HG03521 (cell line): ENCODE data around the gene ADNP2.

Experiments used
- ATAC-seq: cut with Tn5 transposase; IDR thresholded peaks from one replicate; pipeline ENCODE4 v1.9.1; 2021; ENCODE audit warnings: mild to moderate bottlenecking, moderate library complexity; ENCODE audit not compliant: unreplicated experiment

Gene ADNP2

GRCh38 chr18:80187956-80188642, 79.0 kb downstream of the ADNP2 start:
- ATAC-seq, result no peak

- no peak for ATAC-seq
Measured at GRCh38 chr18:80188643-80189530, 79.8 kb downstream of the ADNP2 start.

DNA sequence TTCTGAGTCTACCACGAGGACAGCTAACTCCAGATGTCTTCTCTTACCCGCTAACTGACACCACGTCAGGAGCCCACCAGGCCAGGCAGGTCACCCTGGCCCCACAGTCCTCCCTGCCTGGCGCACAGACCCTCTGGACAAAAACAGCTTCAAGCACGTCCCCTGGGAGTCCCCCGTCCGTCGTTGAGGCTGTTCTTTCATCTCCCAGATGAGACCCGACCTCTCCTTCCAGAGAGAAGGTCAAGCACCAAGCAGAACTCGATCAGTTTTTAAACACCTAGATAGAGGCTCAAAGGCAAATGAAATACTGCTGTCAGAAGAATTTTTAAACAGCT, 80.4 kb downstream of the ADNP2 start:
- ATAC-seq, result no peak
